ENCODE results near the gene TSPAN14. TPM values are rescaled to one million over a fixed set of nuclear protein-coding genes. Genes with fewer than 3 reads are reported as not detected.

Gene TSPAN14
- total RNA-seq, 4 donors from 2014 or later, result 18.9 to 72.9 (median 55.8) TPM

DNA sequence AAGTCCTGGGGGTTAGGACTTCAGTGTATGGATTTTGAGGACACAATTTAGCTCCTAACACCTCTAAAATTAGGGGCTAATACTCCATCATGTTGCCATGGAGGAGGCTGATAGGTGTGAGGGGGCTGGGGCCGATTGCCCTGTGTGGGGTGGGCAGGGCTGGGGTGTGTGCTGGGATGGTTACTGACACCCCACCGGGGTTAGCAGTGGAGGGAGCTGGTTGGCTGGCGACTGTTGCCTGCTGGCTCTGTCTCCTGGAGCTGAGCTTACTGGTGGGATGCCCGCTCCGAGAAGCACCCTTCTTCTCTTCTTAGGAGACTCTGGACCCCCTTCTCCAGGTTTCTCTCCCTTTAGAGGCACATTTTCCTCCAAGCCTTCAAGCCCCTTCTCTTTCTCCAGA, 61.4 kb downstream of the TSPAN14 start:
- WGBS, 2 donors (ENCODE audit: low coverage in 1 of 2), result 90 to 100% methylated on average over 1 to 5 of the region's 5 CpGs
- Histone ChIP-seq H3K27ac (no peak overlapping the region), H3K4me3 (no peak overlapping the region), H3K9me3 (no peaks in the 10 kb centered on the region), H3K36me3 (peaks cover 0 to 67% (median 35%) of the 10 kb centered on the region in 4 donors), H3K4me1 (no peaks in the 10 kb centered on the region), H3K27me3 (no peaks in the 10 kb centered on the region)
- intact Hi-C loops (cut with DNase I; ENCODE audit: low total_unique reads), result no loop called here
- in situ Hi-C loops (cut with MboI; ENCODE audit: low pct_ligation_motif_present in 1 of 4, low pct_unique_long_range_greater_than_20kb in 1 of 4, low sequenced_read_pairs in 3 of 4), result no loop called here
- TF ChIP-seq EP300 (IDR thresholded peaks at IDR 0.05; ENCODE audit: low read depth) (no peak), POLR2AphosphoS5 (IDR thresholded peaks at IDR 0.05) (no peak)
- TF ChIP-seq, protein P1, sequence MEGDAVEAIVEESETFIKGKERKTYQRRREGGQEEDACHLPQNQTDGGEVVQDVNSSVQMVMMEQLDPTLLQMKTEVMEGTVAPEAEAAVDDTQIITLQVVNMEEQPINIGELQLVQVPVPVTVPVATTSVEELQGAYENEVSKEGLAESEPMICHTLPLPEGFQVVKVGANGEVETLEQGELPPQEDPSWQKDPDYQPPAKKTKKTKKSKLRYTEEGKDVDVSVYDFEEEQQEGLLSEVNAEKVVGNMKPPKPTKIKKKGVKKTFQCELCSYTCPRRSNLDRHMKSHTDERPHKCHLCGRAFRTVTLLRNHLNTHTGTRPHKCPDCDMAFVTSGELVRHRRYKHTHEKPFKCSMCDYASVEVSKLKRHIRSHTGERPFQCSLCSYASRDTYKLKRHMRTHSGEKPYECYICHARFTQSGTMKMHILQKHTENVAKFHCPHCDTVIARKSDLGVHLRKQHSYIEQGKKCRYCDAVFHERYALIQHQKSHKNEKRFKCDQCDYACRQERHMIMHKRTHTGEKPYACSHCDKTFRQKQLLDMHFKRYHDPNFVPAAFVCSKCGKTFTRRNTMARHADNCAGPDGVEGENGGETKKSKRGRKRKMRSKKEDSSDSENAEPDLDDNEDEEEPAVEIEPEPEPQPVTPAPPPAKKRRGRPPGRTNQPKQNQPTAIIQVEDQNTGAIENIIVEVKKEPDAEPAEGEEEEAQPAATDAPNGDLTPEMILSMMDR (IDR thresholded peaks at IDR 0.05), result no peak
- DNase-seq, result no peak

DNA sequence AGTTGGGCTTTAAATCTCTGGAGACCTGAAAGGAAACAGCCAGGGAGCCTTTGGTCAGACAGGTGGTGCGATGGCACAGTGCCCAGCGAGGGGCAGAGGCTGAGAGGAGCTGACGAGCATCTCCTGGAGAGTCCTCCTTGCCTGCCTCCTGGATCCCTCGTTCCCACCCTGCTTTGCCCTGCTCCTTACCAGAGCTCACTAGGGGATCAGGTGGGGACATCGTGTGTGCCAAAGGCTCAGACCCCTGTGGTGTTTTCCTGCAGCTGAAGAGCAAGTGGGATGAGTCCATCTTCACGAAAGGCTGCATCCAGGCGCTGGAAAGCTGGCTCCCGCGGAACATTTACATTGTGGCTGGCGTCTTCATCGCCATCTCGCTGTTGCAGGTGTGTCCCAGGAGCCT, 61.8 kb downstream of the TSPAN14 start:
- WGBS, 2 donors (ENCODE audit: low coverage in 1 of 2), result 91 to 93% methylated on average over 3 to 12 of the region's 12 CpGs

DNA sequence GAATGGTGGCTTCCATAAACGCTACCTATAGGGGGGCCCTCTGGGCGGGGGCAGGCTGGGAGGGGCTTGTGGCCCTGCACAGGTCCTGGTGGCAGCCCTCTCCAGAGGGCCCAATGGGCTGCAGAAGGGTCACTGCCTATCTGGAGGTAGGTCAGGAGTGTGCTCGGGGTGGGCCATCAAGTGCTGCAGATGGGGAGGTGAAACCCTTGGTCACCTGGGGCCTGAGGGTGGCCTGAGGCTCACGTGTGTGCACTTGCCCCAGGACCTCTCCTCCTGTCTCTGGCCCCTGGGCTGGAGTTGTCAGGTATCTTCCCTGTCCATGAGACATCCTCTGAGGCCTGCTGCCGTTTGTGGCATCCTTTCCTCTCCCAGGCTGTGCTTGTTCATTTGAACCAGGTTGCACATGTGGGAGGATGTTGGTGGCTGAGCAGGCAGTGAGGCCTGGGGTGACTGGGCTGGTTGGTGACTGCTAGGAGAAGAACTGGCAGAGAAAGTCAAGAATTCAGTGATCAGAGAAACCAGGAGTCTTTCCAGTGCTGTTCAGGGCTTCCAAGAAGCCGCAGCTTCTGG, 62.5 kb downstream of the TSPAN14 start:
- no peak for DNase-seq
- Histone ChIP-seq H3K9me3 (no peaks in the 10 kb centered on the region), H3K4me1 (no peaks in the 10 kb centered on the region), H3K4me3 (no peak overlapping the region), H3K27ac (peak overlapping the region in 1 of 4 donors; percentile 16), H3K27me3 (no peaks in the 10 kb centered on the region), H3K36me3 (peaks cover 0 to 63% (median 31%) of the 10 kb centered on the region in 4 donors)
- TF ChIP-seq POLR2AphosphoS5 (IDR thresholded peaks at IDR 0.05) (no peak), EP300 (IDR thresholded peaks at IDR 0.05; ENCODE audit: low read depth) (no peak), POLR2A (IDR thresholded peaks at IDR 0.05) (no peak)
- TF ChIP-seq, protein P1 (IDR thresholded peaks at IDR 0.05), result no peak
- WGBS, 2 donors (ENCODE audit: low coverage in 1 of 2), result 81 to 90% methylated on average over 3 to 6 of the region's 6 CpGs
- intact Hi-C loops (cut with DNase I; ENCODE audit: low total_unique reads) (no loop called here), in situ Hi-C loops (cut with MboI; ENCODE audit: low pct_ligation_motif_present in 1 of 4, low pct_unique_long_range_greater_than_20kb in 1 of 4, low sequenced_read_pairs in 3 of 4) (no loop called here)

More for the DNA sequence above, 61.8 kb downstream of the TSPAN14 start:
- Histone ChIP-seq H3K27me3 (no peaks in the 10 kb centered on the region), H3K9me3 (no peaks in the 10 kb centered on the region), H3K36me3 (peaks cover 0 to 67% (median 34%) of the 10 kb centered on the region in 4 donors), H3K27ac (no peak overlapping the region), H3K4me3 (no peak overlapping the region), H3K4me1 (no peaks in the 10 kb centered on the region)
- TF ChIP-seq POLR2AphosphoS5 (IDR thresholded peaks at IDR 0.05) (no peak), EP300 (IDR thresholded peaks at IDR 0.05; ENCODE audit: low read depth) (no peak), POLR2A (IDR thresholded peaks at IDR 0.05) (no peak)
- TF ChIP-seq, protein P1 (IDR thresholded peaks at IDR 0.05), result no peak
- in situ Hi-C loops (cut with MboI; ENCODE audit: low pct_ligation_motif_present in 1 of 4, low pct_unique_long_range_greater_than_20kb in 1 of 4, low sequenced_read_pairs in 3 of 4), result no loop called here
- intact Hi-C loops (cut with DNase I; ENCODE audit: low total_unique reads), result no loop called here
- DNase-seq, result no peak

DNA sequence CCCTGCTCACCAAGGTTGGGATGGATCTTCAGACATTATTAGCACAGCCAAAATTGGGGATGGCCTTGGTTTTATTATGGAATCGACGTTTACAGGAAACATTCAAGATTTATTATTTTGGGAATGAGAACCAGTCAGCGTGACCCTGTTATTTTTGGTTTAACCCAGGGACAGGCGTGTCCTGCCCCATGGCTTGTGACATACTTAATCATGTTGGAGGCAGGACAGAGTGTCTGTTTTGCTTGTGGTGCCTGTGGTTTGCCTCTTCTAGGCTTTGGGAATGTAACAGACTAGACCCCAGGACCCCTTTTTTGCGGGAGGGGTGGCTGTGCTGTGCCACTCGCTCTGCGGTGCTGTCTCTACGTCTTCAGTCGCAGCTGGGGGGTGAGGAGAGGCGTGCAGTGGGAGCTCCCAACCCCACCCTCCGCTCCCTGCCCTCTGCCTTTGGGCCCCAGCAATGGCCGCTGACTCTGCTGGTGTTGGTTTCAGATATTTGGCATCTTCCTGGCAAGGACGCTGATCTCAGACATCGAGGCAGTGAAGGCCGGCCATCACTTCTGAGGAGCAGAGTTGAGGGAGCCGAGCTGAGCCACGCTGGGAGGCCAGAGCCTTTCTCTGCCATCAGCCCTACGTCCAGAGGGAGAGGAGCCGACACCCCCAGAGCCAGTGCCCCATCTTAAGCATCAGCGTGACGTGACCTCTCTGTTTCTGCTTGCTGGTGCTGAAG, 63.5 kb downstream of the TSPAN14 start:
- H3K4me3 ChIP-seq, result no peak overlapping the region
- no peak for DNase-seq
- 82 to 88% methylated on average over 4 to 19 of the region's 21 CpGs for WGBS, 2 donors (ENCODE audit: low coverage in 1 of 2)
- H3K27ac ChIP-seq, result peak overlapping the region in 1 of 4 donors; percentile 16
- intact Hi-C loops (cut with DNase I; ENCODE audit: low total_unique reads) (no loop called here), in situ Hi-C loops (cut with MboI; ENCODE audit: low pct_ligation_motif_present in 1 of 4, low pct_unique_long_range_greater_than_20kb in 1 of 4, low sequenced_read_pairs in 3 of 4) (no loop called here)
- H3K9me3 ChIP-seq, result no peaks in the 10 kb centered on the region
- peaks cover 0 to 55% (median 28%) of the 10 kb centered on the region in 4 donors for H3K36me3 ChIP-seq
- H3K27me3 ChIP-seq, result no peaks in the 10 kb centered on the region
- no peak for TF ChIP-seq POLR2A (IDR thresholded peaks at IDR 0.05)
- no peak for TF ChIP-seq POLR2AphosphoS5 (IDR thresholded peaks at IDR 0.05)
- no peak for TF ChIP-seq EP300 (IDR thresholded peaks at IDR 0.05; ENCODE audit: low read depth)
- H3K4me1 ChIP-seq, result no peaks in the 10 kb centered on the region
